HG03558 (cell line): Measurements from ENCODE around the gene FXR1.
"Not testable (repeated sequence)": the region's sequence is repeated elsewhere in the genome, so short reads cannot be mapped to it uniquely, and the experiment has no call there.

ENCODE experiments used
- ATAC-seq: cut with Tn5 transposase; IDR thresholded peaks from one replicate; pipeline ENCODE4 v1.9.1; 2021; ENCODE audit warnings: moderate number of reproducible peaks; ENCODE audit not compliant: unreplicated experiment; ENCODE audit errors: extremely low read depth

Gene FXR1

GRCh38 chr3:180996415-180996932 lies 84.0 kb downstream of the FXR1 start:
- no peak for ATAC-seq

DNA sequence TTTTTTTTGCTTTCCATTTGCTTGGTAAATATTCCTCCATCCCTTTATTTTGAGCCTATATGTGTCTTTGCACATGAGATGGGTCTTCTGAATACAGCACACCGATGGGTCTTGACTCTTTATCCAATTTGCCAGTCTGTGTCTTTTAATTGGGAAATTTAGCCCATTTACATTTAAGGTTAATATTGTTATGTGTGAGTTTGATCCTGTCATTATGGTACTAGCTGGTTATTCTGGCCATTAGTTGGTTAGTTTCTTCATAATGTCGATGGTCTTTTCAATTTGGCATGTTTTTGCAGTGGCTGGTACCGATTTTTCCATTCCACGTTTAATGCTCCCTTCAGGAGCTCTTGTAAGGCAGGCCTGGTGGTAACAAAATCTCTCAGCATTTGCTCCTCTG lies 89.9 kb downstream of the FXR1 start:
- not testable (repeated sequence) for ATAC-seq

DNA sequence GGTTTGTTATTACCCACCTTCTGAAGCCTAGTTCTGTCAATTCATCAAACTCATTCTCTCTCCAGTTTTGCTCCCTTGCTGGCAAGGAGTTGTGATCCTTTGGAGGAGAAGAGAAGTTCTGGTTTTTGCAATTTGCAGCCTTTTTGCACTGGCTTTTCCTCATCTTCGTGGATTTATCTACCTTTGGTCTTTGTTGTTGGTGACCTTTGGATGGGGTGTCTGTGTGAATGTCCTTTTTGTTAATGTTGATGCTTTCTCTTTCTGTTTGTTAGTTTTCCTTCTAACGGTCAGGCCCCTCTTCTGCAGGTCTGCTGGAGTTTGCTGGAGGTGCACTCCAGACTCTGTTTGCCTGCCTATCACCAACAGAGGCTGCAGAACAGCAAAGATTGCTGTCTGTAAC lies 91.0 kb downstream of the FXR1 start:
- not testable (repeated sequence) for ATAC-seq

- no peak for ATAC-seq
Observed at GRCh38 chr3:181006541-181006940, 94.1 kb downstream of the FXR1 start.

DNA sequence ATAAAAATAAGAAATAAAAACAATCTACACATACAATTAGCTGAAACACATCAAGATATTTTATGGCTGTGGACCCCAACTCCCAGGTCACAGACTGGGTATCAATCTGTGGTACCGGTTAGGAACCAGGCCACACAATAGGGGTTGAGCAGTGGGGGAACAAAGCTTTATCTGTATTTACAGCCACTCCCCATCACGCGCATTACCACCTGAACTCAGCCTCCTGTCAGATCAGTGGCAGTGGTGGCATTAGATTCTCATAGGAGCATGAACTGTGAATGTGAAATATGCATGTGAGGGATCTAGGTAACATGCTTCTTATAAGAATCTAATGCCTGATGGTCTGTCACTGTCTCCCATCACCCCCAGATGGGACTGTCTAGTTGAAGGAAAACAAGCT lies 94.8 kb downstream of the FXR1 start:
- no peak for ATAC-seq

- no peak for ATAC-seq
Observed at GRCh38 chr3:181008796-181009195, 96.3 kb downstream of the FXR1 start.

DNA sequence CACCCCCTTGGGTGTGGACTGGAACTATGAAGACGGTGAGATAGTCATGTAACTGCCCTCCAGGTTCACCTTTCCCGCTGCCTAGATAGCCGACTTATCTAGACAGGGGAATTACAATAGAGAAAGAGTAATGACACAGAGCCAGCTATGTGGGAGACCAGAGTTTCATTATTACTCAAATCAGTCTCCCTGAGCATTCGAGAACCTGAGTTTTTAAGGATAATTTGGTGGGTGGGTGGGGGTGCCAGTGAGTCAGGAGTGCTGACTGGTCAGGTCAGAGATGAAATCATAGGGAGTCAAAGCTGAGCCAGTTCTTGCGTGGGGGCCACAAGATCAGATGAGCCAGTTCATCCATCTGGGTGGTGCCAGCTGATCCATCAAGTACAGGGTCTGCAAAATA lies 96.8 kb downstream of the FXR1 start:
- no peak for ATAC-seq

DNA sequence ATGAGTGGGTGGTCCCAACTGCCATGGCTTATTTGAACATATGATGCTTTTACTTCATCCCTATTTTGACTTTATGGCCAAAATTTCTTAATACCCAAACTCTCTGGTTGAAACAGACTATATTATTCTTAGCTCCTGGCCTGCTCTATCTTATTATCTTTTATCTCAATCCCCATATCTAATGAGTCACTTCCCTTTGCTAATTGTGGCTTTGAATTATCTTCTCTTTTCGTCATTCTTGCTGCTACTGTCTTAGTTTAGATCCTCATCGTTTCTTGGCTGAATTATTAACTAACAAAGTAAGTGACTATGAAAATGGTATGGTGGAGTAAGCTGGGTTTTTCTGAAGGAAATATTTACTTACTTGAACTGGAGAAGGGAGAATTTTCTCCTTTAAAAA lies 105.2 kb downstream of the FXR1 start:
- no peak for ATAC-seq

- no peak for ATAC-seq
Observed at GRCh38 chr3:181025204-181025603, 112.7 kb downstream of the FXR1 start.

DNA sequence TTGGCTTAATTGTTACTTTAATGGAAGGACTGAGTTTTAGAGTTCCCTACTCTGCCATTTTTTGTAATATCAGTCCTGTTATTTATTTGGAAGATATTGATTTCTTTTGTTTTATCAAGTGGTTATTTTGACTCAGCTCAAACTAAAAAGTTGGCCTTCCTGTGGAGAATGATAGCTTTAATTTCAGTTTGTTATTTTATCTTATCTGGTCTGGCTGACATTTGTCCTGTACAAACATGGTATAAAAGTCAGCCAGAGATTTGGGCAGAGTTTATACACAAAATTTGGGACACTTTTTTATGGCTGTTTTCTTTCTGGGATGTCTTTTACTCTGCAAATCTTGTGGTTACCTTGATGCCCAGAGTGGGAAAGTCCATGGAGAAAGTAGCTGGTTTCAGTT lies 118.5 kb downstream of the FXR1 start:
- ATAC-seq = no peak
